ENCODE measurements around the gene NDUFAF8. TPM values are rescaled to one million over a fixed set of nuclear protein-coding genes. Genes with fewer than 3 reads are reported as not detected.

NDUFAF8 gene
- total RNA-seq, 1 donor from 2014 or later = 45.9 TPM

- no peaks in the 10 kb centered on the region for H3K27me3 ChIP-seq (ENCODE audit: control insufficient read depth, insufficient read depth, low read length)
- TF ChIP-seq CTCF (IDR thresholded peaks at IDR 0.05; ENCODE audit: insufficient read depth, low read length, poor library complexity, severe bottlenecking) = no peak
- no peak for DNase-seq (ENCODE audit: low read depth)
- no peak overlapping the region for H3K4me3 ChIP-seq (ENCODE audit: low read depth, low read length)
- H3K36me3 ChIP-seq (ENCODE audit: control insufficient read depth, insufficient read depth, low read length) = no peaks in the 10 kb centered on the region
Observed at GRCh38 chr17:81210466-81210865, 28.7 kb upstream of the NDUFAF8 start.

GRCh38 chr17:81210868-81211267 lies 28.2 kb upstream of the NDUFAF8 start:
- Histone ChIP-seq H3K4me3 (ENCODE audit: low read depth, low read length) (no peak overlapping the region), H3K27me3 (ENCODE audit: control insufficient read depth, insufficient read depth, low read length) (no peaks in the 10 kb centered on the region), H3K36me3 (ENCODE audit: control insufficient read depth, insufficient read depth, low read length) (no peaks in the 10 kb centered on the region)
- TF ChIP-seq CTCF (IDR thresholded peaks at IDR 0.05; ENCODE audit: insufficient read depth, low read length, poor library complexity, severe bottlenecking) = no peak
- no peak for DNase-seq (ENCODE audit: low read depth)

- no peak overlapping the region for H3K4me3 ChIP-seq (ENCODE audit: low read depth, low read length)
- TF ChIP-seq CTCF (IDR thresholded peaks at IDR 0.05; ENCODE audit: insufficient read depth, low read length, poor library complexity, severe bottlenecking) = no peak
Observed at GRCh38 chr17:81212365-81212764, 26.8 kb upstream of the NDUFAF8 start.

GRCh38 chr17:81213978-81214377 lies 25.1 kb upstream of the NDUFAF8 start:
- H3K4me3 ChIP-seq (ENCODE audit: low read depth, low read length) = no peak overlapping the region
- no peaks in the 10 kb centered on the region for H3K36me3 ChIP-seq (ENCODE audit: control insufficient read depth, insufficient read depth, low read length)
- TF ChIP-seq CTCF (IDR thresholded peaks at IDR 0.05; ENCODE audit: insufficient read depth, low read length, poor library complexity, severe bottlenecking) = no peak
- no peaks in the 10 kb centered on the region for H3K27me3 ChIP-seq (ENCODE audit: control insufficient read depth, insufficient read depth, low read length)
- no peak for DNase-seq (ENCODE audit: low read depth)

More at GRCh38 chr17:81212365-81212764, 26.8 kb upstream of the NDUFAF8 start:
- Histone ChIP-seq H3K27me3 (ENCODE audit: control insufficient read depth, insufficient read depth, low read length) (no peaks in the 10 kb centered on the region), H3K36me3 (ENCODE audit: control insufficient read depth, insufficient read depth, low read length) (no peaks in the 10 kb centered on the region)
- DNase-seq (ENCODE audit: low read depth) = no peak

GRCh38 chr17:81217491-81217890 lies 21.6 kb upstream of the NDUFAF8 start:
- Histone ChIP-seq H3K4me3 (ENCODE audit: low read depth, low read length) (no peak overlapping the region), H3K27me3 (ENCODE audit: control insufficient read depth, insufficient read depth, low read length) (no peaks in the 10 kb centered on the region), H3K36me3 (ENCODE audit: control insufficient read depth, insufficient read depth, low read length) (no peaks in the 10 kb centered on the region)
- TF ChIP-seq CTCF (IDR thresholded peaks at IDR 0.05; ENCODE audit: insufficient read depth, low read length, poor library complexity, severe bottlenecking) = no peak
- no peak for DNase-seq (ENCODE audit: low read depth)

GRCh38 chr17:81218459-81218858 lies 20.7 kb upstream of the NDUFAF8 start:
- H3K27me3 ChIP-seq (ENCODE audit: control insufficient read depth, insufficient read depth, low read length) = no peaks in the 10 kb centered on the region
- no peaks in the 10 kb centered on the region for H3K36me3 ChIP-seq (ENCODE audit: control insufficient read depth, insufficient read depth, low read length)
- no peak for TF ChIP-seq CTCF (IDR thresholded peaks at IDR 0.05; ENCODE audit: insufficient read depth, low read length, poor library complexity, severe bottlenecking)
- H3K4me3 ChIP-seq (ENCODE audit: low read depth, low read length) = no peak overlapping the region
- no peak for DNase-seq (ENCODE audit: low read depth)

Measured in kidney epithelial cell (primary cell).